Keratinocyte (primary cell): ENCODE measurements around the gene TRAF1.

Source experiments
- EZH2 ChIP-seq: IDR thresholded peaks from one replicate; pipeline ENCODE4 v1.6.1; 2012; ENCODE audit warnings: inconsistent platforms, mild to moderate bottlenecking, low read length, moderate library complexity
- TF ChIP-seq, protein P1 (sequence below), 3 experiments: IDR thresholded peaks in 1 of 3; conservative IDR thresholded peaks in 1 of 3; optimal IDR thresholded peaks in 1 of 3; 2 replicates in 2 of 3; 3 replicates in 1 of 3; pipeline versions ENCODE3 to v1.5.1; 2011; ENCODE audit warnings: low read length in 3 of 3, mild to moderate bottlenecking in 3 of 3, moderate library complexity in 2 of 3, control low read depth in 1 of 3, inconsistent platforms in 1 of 3; ENCODE audit not compliant: insufficient read depth in 2 of 3; ENCODE audit errors: extremely low read depth in 1 of 3

DNA sequence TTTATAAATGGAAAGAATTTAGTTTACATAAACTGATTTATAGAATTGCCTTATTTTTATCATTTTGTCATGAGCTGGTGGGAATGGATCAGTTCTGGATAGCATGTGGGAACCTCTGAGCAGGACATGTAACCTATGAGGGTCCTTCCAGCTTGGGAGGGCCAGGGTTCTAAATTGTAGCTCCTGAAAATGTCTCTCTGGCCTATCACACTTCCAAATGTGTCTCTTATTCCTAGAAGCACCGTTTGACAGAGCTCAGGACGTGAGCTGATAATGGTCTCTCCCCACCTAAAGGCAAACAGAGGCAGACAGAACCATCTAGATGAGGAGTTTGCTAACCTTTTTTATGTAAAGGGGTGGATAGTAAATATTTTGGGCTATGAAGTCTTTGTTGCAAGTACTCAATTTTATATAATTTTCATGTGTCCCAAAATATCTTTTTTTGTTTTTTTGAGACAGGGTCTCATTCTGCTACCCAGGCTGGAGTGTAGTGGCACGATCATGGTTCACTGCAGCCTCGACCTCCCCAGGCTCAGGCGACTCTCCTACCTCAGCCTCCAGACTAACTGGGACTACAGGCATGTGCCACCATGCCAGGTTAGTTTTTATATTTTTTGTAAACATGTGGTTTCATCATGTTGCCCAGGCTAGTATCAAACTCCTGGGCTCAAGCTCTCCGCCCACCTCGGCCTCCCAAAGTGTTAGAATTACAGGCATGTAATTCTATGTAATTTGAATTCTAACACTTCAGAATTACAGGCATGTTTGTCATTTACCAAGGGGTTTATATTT is 4.0 kb downstream of the TRAF1 start:
- TF ChIP-seq, protein P1, sequence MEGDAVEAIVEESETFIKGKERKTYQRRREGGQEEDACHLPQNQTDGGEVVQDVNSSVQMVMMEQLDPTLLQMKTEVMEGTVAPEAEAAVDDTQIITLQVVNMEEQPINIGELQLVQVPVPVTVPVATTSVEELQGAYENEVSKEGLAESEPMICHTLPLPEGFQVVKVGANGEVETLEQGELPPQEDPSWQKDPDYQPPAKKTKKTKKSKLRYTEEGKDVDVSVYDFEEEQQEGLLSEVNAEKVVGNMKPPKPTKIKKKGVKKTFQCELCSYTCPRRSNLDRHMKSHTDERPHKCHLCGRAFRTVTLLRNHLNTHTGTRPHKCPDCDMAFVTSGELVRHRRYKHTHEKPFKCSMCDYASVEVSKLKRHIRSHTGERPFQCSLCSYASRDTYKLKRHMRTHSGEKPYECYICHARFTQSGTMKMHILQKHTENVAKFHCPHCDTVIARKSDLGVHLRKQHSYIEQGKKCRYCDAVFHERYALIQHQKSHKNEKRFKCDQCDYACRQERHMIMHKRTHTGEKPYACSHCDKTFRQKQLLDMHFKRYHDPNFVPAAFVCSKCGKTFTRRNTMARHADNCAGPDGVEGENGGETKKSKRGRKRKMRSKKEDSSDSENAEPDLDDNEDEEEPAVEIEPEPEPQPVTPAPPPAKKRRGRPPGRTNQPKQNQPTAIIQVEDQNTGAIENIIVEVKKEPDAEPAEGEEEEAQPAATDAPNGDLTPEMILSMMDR (optimal IDR thresholded peaks at IDR 0.05 in 1 of 3, IDR thresholded peaks at IDR 0.05 in 1 of 3, conservative IDR thresholded peaks at IDR 0.05 in 1 of 3; ENCODE audit: extremely low read depth in 1 of 3, insufficient read depth in 2 of 3, low read length in 3 of 3) = no peak
- TF ChIP-seq EZH2 = no peak
